Stomach (tissue), 4 donors: ENCODE measurements around the gene COL6A5.

ENCODE experiments used
- POLR2A ChIP-seq, 4 donors: fragments of 450-650 bp; IDR thresholded peaks; one replicate each; pipeline ENCODE4 v1.6.1; 2016; ENCODE audit warnings: antibody characterized with exemption in 4 of 4, control low read depth in 2 of 4, mild to moderate bottlenecking in 1 of 4, moderate library complexity in 1 of 4
- TF ChIP-seq, protein P1 (sequence below), 7 experiments: fragments of 450-650 bp in 4 of 7; fragments of 200-600 bp in 3 of 7; sonication (generic) in 3 of 7; IDR thresholded peaks; one replicate each; pipeline ENCODE4 v1.5.1; 2016 to 2019; ENCODE audit warnings: antibody characterized with exemption in 7 of 7, control low read depth in 2 of 7, mild to moderate bottlenecking in 1 of 7

- TF ChIP-seq POLR2A (IDR thresholded peaks at IDR 0.05): no peak
- TF ChIP-seq, protein P1, sequence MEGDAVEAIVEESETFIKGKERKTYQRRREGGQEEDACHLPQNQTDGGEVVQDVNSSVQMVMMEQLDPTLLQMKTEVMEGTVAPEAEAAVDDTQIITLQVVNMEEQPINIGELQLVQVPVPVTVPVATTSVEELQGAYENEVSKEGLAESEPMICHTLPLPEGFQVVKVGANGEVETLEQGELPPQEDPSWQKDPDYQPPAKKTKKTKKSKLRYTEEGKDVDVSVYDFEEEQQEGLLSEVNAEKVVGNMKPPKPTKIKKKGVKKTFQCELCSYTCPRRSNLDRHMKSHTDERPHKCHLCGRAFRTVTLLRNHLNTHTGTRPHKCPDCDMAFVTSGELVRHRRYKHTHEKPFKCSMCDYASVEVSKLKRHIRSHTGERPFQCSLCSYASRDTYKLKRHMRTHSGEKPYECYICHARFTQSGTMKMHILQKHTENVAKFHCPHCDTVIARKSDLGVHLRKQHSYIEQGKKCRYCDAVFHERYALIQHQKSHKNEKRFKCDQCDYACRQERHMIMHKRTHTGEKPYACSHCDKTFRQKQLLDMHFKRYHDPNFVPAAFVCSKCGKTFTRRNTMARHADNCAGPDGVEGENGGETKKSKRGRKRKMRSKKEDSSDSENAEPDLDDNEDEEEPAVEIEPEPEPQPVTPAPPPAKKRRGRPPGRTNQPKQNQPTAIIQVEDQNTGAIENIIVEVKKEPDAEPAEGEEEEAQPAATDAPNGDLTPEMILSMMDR (IDR thresholded peaks at IDR 0.05): no peak
Observed at GRCh38 chr3:130506031-130506430, 160.6 kb downstream of the COL6A5 start.
